Measurements from ENCODE around the gene ACP2.

- peak; percentile 42; the same call in 1 of the 2 replicates for TF ChIP-seq CTCF (conservative IDR thresholded peaks at IDR 0.05; ENCODE audit: low read length)
- TF ChIP-seq EZH2phosphoT487 (IDR thresholded peaks at IDR 0.05; ENCODE audit: borderline replicate concordance): no peak
Measured at GRCh38 chr11:47269002-47269828, 20.6 kb upstream of the ACP2 start.

All from Loucy (cell line).